Subcutaneous adipose tissue (tissue), 4 donors: ENCODE results near the gene KRT78. TPM values are rescaled to one million over a fixed set of nuclear protein-coding genes. Genes with fewer than 3 reads are reported as not detected.

Experiments
- total RNA-seq, 4 donors: library from RNA; depleted of rRNA; stranded (reverse); fragments of >200 nt; gene quantifications; one replicate each; pipeline ENCODE4 v1.1.0, GENCODE V29; 2016
- TF ChIP-seq, protein P1 (sequence below): fragments of 450-650 bp; IDR thresholded peaks from one replicate; pipeline ENCODE4 v1.5.1; 2016; ENCODE audit warnings: low read depth, mild to moderate bottlenecking, control low read depth, antibody characterized with exemption, moderate library complexity

The KRT78 gene
- total RNA-seq, 4 donors from 2014 or later: not detected

DNA sequence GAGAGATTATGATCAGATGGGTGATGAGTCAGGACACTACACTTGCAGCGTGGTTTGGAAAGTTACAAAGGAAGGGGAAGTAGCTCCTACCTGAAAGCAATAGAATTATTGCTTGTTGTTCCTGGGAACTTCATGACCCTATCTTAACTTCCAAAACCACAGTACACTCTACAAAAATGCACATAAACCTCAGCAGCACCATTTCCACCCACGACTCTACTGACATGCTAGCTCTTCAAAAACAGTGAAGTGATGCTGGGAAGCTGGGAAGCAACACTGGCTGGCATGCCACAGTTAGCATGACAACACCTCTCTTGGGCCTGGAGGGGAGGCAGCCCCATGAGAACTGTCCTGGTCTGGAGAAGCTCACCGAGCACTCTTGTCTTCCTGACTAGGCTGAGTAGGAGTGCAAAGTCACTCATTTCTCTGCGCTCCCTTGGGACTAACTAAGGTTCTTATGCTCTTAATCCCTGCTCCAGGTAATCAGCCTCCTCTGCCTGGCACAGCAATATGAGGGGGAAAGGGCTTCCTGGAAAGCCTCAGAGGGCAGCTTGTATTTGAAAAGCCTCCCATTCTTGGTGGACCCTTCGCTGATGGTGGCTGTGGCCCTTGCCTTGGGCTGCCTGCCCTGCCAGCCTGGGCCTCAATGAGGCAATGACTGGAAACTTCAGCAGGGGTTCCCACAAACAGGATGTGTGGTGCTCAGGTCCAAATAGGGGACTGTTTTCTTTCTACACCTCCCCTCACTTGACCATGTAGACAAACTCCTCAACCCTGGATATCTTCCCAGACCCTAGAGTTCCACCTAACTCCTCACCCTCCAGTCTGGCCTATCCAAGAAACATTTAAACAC lies 54.1 kb downstream of the KRT78 start:
- TF ChIP-seq, protein P1, sequence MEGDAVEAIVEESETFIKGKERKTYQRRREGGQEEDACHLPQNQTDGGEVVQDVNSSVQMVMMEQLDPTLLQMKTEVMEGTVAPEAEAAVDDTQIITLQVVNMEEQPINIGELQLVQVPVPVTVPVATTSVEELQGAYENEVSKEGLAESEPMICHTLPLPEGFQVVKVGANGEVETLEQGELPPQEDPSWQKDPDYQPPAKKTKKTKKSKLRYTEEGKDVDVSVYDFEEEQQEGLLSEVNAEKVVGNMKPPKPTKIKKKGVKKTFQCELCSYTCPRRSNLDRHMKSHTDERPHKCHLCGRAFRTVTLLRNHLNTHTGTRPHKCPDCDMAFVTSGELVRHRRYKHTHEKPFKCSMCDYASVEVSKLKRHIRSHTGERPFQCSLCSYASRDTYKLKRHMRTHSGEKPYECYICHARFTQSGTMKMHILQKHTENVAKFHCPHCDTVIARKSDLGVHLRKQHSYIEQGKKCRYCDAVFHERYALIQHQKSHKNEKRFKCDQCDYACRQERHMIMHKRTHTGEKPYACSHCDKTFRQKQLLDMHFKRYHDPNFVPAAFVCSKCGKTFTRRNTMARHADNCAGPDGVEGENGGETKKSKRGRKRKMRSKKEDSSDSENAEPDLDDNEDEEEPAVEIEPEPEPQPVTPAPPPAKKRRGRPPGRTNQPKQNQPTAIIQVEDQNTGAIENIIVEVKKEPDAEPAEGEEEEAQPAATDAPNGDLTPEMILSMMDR: no peak

DNA sequence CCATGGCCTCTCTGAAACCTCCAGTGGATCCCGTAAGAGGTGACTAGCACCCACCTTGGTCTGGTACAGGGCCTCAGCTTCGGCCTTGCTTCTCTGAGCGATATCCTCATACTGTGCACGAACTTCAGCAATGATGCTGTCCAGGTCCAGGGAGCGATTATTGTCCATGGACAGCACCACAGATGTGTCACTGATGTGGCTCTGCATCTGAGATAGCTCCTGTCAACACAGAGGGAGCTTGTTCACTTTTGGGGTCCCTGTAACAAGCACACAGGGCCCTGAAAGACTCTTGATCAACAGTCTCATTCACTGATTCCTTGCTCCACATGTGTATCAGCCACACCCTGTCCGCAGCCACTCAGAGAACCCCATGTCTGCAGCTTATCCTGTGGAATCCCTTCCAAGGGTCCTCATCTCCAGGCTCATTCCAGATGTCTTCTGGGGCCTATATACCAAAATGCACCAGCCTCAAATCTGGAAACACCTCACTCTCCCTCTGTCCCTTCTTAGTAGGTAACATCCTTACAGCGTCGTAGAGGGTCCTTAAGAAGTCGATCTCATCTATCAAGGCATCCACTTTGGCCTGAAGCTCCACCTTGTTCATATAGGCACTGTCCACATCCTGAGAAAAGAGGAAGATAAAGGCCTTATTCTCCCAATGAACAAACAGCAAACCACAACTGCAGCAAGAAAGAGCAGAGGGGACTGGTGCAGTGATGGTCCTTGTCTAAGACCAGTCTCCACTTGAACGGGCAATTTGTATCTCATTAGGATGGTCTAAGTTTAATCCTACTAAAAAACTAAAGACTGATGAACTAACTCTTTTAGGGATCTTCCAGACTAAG lies 56.4 kb downstream of the KRT78 start:
- TF ChIP-seq, protein P1: no peak

GRCh38 chr12:52791271-52792184 lies 57.3 kb downstream of the KRT78 start:
- TF ChIP-seq, protein P1: no peak

DNA sequence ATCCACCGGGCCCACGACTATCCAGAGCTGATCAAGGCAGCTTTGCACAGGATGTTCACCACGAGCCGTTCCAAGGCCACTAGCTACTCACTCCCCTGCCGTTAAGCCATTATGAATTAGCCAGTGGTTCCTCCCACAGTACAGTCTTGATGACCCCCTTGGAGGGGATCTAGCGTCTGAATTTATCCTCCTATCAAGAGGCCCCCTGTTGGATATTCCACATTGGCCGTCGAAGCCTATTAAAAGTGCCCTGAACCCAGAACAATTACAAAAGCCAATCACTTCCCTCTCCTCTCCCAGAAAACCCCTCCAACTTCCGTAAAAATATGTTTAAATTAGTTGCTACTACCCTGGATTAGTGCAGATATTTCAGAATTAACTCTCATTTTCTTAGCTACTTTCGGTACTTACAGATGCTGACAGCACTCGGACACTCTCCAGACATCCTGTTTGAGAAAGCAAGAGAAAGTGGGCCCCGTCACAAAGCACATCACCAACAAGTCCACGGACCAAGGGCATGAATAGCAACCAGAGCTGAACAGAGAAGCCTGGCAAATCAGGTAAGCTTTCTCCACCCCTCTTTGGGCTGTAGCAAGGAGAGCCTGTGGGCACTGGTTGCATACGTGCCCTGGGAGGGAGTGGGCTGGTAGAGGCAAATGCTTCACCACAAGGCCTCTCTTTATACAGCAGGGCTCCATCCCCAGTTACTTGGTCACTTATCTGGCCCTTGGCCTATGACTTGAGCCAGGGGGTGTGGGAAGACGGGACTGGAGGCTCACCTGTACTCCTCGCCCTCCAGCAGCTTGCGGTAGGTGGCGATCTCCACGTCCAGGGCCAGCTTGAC lies 58.1 kb downstream of the KRT78 start:
- TF ChIP-seq, protein P1: no peak

DNA sequence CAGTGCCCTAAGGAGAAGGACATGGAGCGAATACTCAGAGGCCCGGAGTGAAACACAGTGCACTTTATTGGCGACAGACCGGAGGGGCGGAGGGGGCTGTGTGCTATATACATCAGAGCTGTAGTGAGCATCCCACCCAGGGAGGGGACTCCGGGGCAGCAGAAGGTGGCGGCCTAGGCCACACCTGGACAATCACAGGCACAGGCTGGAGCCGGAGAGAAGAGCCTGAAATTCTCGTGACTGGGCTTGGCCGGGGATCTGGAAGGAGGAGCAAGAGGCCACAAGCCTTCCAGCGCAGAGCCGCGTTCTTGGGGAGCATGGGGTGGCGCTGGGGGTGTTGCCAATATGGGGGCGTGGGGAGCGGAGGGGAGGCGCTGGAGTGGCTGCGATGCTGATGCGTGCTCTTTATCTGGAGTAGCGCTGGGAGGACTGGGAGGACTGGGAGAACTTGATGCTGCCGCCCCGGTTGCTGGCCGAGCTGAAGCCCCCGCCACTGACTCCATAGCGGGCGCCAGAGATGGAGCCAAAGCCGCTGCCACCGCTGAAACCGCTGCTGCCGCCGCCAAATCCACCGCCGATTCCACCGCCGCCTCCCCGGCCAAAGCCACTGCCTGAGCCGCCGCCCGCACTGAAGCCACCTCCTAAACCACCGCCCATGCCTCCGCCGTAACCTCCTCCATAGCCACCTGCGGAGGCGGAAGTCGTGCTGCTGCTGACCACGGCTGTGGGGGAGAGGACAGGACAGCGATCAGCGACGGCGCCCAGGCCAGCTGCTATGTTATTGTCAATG lies 59.0 kb downstream of the KRT78 start:
- TF ChIP-seq, protein P1: no peak
